ENCODE data around the gene SEPTIN12.

DNA sequence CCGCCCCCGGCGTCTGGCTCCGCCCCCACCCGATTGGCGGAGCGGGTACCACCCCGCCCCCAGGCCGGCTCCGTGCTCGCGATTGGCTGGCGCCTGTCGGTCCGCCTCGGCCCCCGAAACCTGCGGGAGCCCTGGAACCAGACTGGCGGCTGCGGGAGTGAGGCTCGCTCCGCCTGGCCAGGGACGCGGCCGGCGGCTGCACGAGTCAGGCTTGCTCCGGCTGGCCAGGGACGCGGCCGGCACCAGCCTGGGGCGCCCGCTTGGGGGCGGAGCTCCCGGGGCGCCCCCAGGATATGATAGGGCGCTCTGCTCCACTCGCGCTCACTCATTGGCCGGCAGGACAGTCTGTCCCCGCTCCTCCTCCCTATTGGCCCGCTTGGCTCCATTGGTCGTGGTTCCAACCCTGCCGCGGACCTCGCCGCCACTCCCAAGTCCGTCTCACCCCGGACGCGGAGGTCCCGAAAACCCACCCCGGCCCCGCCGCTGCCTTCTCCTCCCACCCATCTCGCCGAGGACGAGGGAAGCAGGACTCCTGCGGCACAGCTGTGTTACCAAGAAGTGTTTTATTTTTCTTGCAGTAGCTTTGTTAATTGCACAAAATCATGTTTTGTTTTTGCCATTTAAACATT is 14.6 kb upstream of the SEPTIN12 start:
- TF ChIP-seq, protein P1, sequence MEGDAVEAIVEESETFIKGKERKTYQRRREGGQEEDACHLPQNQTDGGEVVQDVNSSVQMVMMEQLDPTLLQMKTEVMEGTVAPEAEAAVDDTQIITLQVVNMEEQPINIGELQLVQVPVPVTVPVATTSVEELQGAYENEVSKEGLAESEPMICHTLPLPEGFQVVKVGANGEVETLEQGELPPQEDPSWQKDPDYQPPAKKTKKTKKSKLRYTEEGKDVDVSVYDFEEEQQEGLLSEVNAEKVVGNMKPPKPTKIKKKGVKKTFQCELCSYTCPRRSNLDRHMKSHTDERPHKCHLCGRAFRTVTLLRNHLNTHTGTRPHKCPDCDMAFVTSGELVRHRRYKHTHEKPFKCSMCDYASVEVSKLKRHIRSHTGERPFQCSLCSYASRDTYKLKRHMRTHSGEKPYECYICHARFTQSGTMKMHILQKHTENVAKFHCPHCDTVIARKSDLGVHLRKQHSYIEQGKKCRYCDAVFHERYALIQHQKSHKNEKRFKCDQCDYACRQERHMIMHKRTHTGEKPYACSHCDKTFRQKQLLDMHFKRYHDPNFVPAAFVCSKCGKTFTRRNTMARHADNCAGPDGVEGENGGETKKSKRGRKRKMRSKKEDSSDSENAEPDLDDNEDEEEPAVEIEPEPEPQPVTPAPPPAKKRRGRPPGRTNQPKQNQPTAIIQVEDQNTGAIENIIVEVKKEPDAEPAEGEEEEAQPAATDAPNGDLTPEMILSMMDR (IDR thresholded peaks at IDR 0.05) = no peak
- TF ChIP-seq SIN3A (IDR thresholded peaks at IDR 0.05; ENCODE audit: borderline replicate concordance, insufficient read depth, low read depth, low read length) (no peak; the same call in 1 of the 2 replicates), POLR2AphosphoS5 (IDR thresholded peaks at IDR 0.05; ENCODE audit: low read depth, low read length) (peak; percentile 39; the same call in 1 of the 2 replicates), REST (IDR thresholded peaks at IDR 0.05; ENCODE audit: insufficient read depth in 1 of 2, low read depth in 2 of 2, low read length in 1 of 2) (no peak), TCF7L2 (IDR thresholded peaks at IDR 0.05; ENCODE audit: low read depth, low read length) (no peak)

Data from Panc1 (cell line).